GM12872 (cell line): ENCODE measurements around the gene RGS21.

Source experiments
- TF ChIP-seq, protein P1 (sequence below): IDR thresholded peaks from 3 replicates; pipeline ENCODE4 v1.5.1; 2011; ENCODE audit warnings: low read depth, mild to moderate bottlenecking, low read length, moderate library complexity; ENCODE audit not compliant: insufficient read depth

The RGS21 gene

DNA sequence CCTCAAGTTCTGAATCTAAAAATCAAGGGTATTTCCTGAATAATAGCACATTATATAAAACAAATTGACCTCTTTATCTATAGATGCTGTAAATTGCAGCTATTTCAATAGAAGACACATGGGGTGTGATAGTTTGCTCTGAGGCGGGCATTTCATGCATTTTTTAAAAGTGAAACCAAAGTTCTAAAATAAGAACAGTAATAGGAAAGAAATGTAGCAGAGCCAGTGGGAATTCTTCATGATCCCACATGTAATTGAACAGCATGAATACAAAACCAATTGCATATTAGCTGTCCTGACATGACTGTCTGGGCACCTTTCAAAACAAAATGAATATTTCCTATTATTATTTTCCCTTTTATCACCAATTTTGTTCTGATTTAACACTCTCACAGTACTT is 85.0 kb downstream of the RGS21 start:
- TF ChIP-seq, protein P1, sequence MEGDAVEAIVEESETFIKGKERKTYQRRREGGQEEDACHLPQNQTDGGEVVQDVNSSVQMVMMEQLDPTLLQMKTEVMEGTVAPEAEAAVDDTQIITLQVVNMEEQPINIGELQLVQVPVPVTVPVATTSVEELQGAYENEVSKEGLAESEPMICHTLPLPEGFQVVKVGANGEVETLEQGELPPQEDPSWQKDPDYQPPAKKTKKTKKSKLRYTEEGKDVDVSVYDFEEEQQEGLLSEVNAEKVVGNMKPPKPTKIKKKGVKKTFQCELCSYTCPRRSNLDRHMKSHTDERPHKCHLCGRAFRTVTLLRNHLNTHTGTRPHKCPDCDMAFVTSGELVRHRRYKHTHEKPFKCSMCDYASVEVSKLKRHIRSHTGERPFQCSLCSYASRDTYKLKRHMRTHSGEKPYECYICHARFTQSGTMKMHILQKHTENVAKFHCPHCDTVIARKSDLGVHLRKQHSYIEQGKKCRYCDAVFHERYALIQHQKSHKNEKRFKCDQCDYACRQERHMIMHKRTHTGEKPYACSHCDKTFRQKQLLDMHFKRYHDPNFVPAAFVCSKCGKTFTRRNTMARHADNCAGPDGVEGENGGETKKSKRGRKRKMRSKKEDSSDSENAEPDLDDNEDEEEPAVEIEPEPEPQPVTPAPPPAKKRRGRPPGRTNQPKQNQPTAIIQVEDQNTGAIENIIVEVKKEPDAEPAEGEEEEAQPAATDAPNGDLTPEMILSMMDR, result no peak

DNA sequence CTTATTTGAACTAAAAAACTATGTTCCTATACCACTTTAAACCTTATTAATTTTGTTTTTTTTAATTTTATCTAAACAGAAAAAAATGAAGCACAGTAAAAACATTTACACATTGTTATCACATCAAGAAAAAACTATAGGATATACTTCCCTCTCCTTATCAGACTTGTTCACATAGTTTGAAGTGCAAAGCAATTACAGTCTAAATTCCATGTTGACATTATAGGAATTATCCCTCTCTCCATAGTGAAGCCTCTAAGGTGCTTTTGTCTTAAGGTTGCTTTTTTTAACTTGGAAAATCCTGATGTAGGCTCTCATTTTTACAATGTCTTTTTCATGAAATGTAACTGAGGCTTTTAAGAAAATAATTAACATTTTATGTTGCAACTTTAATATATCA is 85.8 kb downstream of the RGS21 start:
- TF ChIP-seq, protein P1, result no peak

DNA sequence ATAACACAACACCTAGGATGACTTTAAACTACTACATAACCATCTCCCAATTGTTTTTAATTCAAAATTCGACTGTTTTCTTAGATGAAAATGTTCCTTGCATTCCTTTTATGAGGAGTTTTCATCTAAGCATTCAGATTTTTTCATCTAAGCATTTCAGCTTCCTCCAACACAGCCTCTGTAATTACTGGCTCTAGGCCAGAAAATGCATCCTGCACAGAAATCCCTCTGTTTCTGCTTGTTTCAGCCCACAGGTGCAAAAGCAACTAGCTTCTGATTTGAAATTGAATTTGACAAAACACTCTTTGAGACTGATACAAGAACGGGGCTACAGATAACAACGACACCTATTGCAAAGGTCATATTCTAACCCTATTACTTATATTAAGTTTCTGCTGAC is 90.4 kb downstream of the RGS21 start:
- TF ChIP-seq, protein P1, result no peak
